Measurements from ENCODE around the gene RTN4R. TPM values are rescaled to one million over a fixed set of nuclear protein-coding genes. Genes with fewer than 3 reads are reported as not detected.
A peak's percentile ranks its signal among the peaks of the same experiment; 100 is the strongest.

RTN4R gene
- total and polyA plus RNA-seq, 9 of the 15 experiments (the other 6 are each of a cell fraction or from before 2014, with no cell fraction given) = 0.04 to 2.8 (median 1.4) TPM; not detected in 3

DNA sequence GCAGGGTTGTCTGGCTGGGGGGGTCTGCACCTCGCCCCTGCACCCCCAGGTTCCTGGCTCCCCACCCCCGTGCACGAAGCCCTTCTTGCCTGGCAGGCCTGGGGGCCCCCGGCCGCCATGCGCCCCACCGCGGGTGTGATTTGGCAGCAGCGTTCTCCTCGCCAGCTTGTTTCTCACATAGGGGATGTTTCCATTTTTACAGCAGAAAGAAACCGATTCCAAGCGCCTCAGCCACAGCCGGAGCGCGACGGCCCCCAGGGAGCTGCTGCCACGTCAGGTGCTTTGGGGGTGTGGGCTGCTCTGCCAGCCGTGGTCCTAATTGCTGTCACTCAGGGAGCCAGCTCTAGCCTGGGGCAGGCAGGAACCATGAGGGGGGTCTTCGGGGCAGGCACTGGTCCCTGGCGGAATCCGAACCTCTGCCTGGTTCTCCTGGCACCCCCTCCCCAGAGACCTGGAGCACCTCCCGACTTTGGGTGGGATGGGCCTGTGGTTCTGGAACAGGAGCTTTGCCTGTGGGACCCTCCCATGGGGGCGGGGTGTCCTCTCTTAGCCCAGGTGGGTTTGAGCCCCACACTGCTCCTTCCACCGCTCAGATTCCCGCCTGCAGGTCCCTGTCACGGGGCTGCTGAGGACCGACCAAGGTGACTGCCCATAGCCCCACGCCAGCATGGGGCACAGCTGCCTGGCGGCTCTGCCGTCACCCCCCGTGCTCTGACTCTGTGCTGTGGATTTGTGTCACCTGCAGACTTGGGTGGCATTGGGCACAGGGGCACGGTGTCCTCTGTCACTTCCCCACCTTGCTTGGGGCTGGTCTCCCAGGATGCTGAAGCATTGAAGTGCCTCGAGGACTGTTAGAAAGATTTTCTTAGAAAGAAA, 54.0 kb downstream of the RTN4R start (continued):
- TF ChIP-seq, protein P1, sequence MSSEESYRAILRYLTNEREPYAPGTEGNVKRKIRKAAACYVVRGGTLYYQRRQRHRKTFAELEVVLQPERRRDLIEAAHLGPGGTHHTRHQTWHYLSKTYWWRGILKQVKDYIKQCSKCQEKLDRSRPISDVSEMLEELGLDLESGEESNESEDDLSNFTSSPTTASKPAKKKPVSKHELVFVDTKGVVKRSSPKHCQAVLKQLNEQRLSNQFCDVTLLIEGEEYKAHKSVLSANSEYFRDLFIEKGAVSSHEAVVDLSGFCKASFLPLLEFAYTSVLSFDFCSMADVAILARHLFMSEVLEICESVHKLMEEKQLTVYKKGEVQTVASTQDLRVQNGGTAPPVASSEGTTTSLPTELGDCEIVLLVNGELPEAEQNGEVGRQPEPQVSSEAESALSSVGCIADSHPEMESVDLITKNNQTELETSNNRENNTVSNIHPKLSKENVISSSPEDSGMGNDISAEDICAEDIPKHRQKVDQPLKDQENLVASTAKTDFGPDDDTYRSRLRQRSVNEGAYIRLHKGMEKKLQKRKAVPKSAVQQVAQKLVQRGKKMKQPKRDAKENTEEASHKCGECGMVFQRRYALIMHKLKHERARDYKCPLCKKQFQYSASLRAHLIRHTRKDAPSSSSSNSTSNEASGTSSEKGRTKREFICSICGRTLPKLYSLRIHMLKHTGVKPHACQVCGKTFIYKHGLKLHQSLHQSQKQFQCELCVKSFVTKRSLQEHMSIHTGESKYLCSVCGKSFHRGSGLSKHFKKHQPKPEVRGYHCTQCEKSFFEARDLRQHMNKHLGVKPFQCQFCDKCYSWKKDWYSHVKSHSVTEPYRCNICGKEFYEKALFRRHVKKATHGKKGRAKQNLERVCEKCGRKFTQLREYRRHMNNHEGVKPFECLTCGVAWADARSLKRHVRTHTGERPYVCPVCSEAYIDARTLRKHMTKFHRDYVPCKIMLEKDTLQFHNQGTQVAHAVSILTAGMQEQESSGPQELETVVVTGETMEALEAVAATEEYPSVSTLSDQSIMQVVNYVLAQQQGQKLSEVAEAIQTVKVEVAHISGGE (CRISPR knock-in tag; IDR thresholded peaks at IDR 0.05) = 0 out of 6 replicates have a peak, but pooled peaks of 1 of the 3 experiments have one; percentile 11
- peak; percentile 47; the same call in 1 of the 2 replicates for TF ChIP-seq E2F3 (CRISPR knock-in tag; IDR thresholded peaks at IDR 0.05)

All from K562 (cell line).